GM12864 (cell line): Measurements from ENCODE around the gene BICRA.
A peak's percentile ranks its signal among the peaks of the same experiment; 100 is the strongest.
"Not testable (repeated sequence)": the region's sequence is repeated elsewhere in the genome, so short reads cannot be mapped to it uniquely, and the experiment has no call there.

ENCODE experiments used
- DNase-seq: peaks from one replicate; pipeline ENCODE4 v3.0.0-alpha.2; 2011; ENCODE audit warnings: low read depth
- H3K4me3 ChIP-seq: 2 replicates; pipeline ENCODE4 v1.5.1; 2011; ENCODE audit warnings: mild to moderate bottlenecking, low read depth, low read length, control low read depth
- TF ChIP-seq, protein P1 (sequence below): IDR thresholded peaks from 2 replicates; pipeline ENCODE4 v1.5.1; 2011; ENCODE audit warnings: low read depth, mild to moderate bottlenecking, moderate library complexity, low read length, control low read depth, inconsistent platforms; ENCODE audit errors: missing control alignments

The BICRA gene

DNA sequence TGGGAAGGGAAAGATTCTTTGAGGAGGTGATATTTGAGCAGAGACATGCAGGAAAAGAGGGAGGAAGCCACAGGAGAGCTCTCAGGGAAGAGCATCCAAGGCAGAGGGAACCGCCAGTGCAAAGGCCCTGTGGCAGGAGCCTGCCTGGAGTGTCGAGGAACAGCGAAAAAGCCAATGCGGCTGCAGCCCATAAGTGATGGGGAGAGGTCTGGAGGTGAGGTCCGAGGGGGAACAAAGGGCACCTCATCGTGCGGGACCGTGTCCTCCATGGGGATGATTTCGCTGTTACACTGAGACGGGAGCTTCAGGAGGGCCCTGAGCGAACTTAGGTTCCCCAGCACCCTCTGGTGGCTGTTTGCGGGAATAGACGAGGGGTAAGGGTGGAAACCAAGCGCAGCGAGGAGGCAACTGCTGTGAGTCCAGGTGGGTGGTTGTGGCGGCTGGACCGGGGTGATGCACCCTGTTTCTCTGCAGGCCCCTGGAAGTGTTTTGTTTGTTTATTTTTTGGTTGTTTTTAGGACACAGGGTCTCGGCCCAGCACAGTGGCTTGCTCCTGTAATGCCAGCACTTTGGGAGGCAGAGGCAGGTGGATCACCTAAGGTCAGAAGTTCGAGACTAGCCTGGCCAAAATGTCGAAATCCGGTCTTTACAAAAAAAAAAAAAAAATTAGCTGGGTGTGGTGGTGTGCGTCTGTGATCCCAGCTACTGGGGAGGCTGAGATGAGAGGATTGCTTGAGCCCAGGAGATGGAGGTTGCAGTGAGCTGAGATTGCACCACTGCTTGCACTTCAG lies 98.4 kb downstream of the BICRA start:
- TF ChIP-seq, protein P1, sequence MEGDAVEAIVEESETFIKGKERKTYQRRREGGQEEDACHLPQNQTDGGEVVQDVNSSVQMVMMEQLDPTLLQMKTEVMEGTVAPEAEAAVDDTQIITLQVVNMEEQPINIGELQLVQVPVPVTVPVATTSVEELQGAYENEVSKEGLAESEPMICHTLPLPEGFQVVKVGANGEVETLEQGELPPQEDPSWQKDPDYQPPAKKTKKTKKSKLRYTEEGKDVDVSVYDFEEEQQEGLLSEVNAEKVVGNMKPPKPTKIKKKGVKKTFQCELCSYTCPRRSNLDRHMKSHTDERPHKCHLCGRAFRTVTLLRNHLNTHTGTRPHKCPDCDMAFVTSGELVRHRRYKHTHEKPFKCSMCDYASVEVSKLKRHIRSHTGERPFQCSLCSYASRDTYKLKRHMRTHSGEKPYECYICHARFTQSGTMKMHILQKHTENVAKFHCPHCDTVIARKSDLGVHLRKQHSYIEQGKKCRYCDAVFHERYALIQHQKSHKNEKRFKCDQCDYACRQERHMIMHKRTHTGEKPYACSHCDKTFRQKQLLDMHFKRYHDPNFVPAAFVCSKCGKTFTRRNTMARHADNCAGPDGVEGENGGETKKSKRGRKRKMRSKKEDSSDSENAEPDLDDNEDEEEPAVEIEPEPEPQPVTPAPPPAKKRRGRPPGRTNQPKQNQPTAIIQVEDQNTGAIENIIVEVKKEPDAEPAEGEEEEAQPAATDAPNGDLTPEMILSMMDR = peak; percentile 89
- no peak overlapping the region for H3K4me3 ChIP-seq
- peak; percentile 35 for DNase-seq

DNA sequence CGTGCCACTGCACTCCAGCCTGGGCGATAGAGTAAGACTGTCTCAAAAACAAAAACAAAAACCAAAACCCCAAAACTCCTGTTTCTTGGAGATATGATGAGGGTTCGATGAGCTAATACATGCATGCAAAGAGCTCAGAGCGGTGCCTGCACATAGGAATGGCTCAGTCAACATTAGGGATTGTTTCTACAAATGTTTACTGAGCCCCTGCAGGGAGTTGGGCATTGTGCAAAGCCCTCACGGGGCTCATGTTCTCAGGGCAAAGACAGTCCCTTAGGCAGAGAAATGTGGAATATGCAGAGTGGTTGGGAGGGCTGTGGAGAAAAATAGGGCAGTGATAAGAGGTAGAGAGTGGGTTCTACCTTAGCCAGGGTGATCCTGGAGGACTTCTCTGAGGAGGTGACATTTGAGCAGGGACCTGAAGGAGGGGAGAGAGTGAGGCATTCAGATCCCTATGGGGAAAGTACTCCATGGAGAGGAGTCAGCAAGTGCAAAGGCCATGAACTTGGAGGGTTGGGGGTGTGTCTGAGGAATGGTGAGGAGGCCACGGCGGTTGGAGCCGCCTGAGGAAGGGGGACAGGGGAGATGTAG lies 102.8 kb downstream of the BICRA start:
- DNase-seq = no peak
- H3K4me3 ChIP-seq = no peak overlapping the region
- TF ChIP-seq, protein P1 = no peak

DNA sequence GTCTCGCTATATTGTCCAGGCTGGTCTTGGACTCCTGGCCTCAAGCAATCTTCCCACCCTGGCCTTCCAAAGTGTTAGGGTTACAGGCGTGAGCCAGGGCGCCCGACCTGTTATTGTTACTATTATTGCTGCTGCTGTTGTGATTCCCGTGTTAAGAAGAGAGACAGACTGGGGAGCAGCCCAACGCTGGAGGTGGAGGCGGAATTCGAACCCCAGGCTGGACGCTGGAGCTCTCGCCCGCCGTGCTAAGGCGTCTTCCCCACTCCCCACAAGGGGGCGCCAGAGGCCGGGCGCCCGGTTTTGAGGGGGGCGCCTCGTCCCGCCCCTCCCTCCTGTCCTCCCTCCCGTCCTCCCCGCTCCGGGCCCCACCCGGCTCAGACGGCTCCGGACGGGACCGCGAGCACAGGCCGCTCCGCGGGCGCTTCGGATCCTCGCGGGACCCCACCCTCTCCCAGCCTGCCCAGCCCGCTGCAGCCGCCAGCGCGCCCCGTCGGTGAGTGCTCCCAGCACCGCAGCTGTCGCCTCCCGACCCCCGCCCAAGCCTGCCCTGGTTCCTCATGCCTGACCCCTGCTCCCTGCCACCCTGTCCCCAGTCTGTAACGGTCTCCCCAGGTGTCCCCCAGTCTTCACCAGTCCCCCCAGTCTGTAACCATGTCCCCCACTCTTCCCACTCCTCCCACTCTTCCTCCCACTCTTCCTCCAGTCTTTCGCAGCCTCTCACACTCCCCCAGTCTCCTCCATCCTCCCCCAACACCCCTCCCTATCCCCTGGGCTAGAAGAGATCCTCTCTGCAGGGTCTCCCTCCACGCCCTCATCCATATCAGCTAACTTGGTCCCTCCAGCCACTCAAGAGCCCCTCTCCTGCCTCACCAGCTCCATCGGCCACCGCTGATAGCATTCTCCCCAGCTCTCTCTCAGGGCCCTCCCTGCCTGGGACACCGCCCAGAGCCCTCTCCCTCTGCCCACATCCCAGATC lies 104.4 kb downstream of the BICRA start, which contains the start of gene EHD2:
TSS of gene EHD2 (plus strand) at position 377 of the 976 bp plus-strand sequence. CDS start 3,191 bp downstream, outside the sequence.
- no peak for DNase-seq
- no peak within 1 kb of the TSS for H3K4me3 ChIP-seq

DNA sequence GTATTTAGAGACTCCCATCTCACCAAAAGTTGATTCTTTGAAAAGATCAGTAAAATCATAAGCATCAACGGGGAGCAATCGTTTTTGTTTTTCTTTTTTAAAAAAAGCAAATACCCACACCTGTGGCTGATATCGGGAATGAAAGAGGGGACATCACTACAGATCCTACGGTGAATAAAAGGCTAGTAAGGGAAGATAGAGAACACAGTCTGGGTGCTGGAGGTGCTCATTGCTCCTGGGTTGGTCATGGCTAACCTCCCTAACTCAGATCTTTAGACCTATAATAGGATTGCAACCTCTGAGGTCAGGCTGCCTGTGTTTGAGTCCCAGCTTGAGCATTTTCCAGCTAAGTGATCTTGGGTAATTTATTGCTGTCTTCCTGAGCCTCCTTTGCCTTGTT lies 105.4 kb downstream of the BICRA start:
- no peak for DNase-seq
- H3K4me3 ChIP-seq = no peak overlapping the region

More for the DNA sequence above, 104.4 kb downstream of the BICRA start, which contains the start of gene EHD2:
- TF ChIP-seq, protein P1 = peak; percentile 79

DNA sequence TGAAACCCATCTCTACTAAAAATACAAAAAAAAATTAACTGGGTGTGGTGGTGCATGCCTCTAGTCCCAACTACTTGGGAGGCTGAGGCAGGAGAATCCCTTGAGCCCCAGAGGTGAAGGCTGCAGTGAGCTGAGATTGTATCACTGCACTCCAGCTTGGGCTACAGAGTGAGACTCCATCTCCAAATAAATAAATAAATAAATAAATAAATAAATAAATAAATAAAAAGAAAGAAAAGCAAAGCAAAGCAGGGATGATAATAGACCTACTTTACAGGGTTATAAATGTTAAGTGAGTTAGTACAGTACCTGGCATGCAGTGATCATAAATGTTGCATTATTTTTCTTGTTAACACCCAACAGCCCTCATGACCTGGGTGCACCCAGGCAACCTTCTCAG lies 105.9 kb downstream of the BICRA start:
- DNase-seq, H3K4me3 ChIP-seq: not testable (repeated sequence)

More for the DNA sequence above, 105.4 kb downstream of the BICRA start:
- TF ChIP-seq, protein P1 = no peak

DNA sequence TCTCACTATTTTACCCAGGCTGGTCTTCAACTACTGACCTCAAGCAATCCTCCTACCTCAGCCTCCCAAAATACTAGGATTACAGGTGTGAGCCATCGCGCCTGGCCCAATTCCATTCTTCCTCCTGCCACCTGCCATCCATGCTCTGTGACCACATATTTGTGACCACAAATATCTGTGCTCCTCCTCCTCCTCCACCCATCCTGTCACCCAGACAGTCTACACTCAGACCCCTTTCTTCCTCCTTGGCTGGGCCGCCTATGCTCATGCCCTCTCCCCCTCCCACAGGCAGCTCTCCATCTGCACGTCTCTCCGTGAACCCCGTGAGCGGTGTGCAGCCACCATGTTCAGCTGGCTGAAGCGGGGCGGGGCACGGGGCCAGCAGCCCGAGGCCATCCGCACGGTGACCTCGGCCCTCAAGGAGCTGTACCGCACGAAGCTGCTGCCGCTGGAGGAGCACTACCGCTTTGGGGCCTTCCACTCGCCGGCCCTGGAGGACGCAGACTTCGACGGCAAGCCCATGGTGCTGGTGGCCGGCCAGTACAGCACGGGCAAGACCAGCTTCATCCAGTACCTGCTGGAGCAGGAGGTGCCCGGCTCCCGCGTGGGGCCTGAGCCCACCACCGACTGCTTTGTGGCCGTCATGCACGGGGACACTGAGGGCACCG lies 107.5 kb downstream of the BICRA start:
- TF ChIP-seq, protein P1 = no peak
- H3K4me3 ChIP-seq = no peak overlapping the region
- no peak for DNase-seq

DNA sequence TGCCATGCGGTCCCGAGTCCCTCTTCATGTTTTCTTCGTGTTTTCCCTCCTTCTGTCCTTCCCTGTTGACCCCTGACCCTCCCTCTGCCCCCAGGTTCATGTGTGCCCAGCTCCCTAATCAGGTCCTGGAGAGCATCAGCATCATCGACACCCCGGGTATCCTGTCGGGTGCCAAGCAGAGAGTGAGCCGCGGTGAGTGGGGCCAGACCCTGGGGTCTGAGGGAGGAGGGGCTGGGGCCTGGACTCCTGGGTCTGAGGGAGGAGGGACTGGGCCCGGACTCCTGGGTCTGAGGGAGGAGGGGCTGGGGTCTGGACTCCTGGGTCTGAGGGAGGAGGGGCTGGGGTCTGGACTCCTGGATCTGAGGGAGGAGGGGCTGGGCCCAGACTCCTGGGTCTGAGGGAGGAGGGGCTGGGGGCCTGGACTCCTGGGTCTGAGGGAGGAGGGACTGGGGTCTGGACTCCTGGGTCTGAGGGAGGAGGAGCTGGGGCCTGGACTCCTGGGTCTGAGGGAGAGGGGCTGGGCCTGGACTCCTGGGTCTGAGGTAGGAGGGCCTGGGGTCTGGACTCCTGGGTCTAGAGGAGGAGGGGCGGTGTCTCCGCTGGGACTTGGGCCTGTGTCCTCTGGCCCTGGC lies 109.6 kb downstream of the BICRA start:
- DNase-seq, H3K4me3 ChIP-seq: not testable (repeated sequence)
